Mucosa of descending colon (tissue), 3 donors: Measurements from ENCODE around the gene CYP26A1. TPM values are rescaled to one million over a fixed set of nuclear protein-coding genes. Genes with fewer than 3 reads are reported as not detected.

Experiments
- ATAC-seq: fragments of 200-7000 bp; cut with Tn5 transposase; one replicate; pipeline ENCODE4 v1.9.1; 2020; ENCODE audit warnings: mild to moderate bottlenecking, moderate library complexity
- DNase-seq, 3 donors: peaks; one replicate each; pipeline ENCODE4 v3.0.0-alpha.2; 2020
- H3K36me3 ChIP-seq: fragments of 200-600 bp; one replicate; pipeline ENCODE4 v1.8.0; 2021; ENCODE audit warnings: low read depth, mild to moderate bottlenecking
- H3K4me1 ChIP-seq: fragments of 200-600 bp; one replicate; pipeline ENCODE4 v1.8.0; 2021; ENCODE audit warnings: low read depth, mild to moderate bottlenecking
- H3K4me3 ChIP-seq: fragments of 200-600 bp; one replicate; pipeline ENCODE4 v1.8.0; 2021; ENCODE audit warnings: mild to moderate bottlenecking
- H3K9me3 ChIP-seq: fragments of 200-600 bp; one replicate; pipeline ENCODE4 v1.8.0; 2021; ENCODE audit warnings: mild to moderate bottlenecking
- intact Hi-C, 2 donors: fragments of 100-400 bp; cut with DNase I in 1 of 2; cut with micrococcal nuclease in 1 of 2; formaldehyde crosslinking; loops; one replicate each; pipeline versions ENCODE4 v1.11.0 to v1.11.1; 2022; cut with DNase I, micrococcal nuclease
- total RNA-seq, 3 donors: library from RNA; stranded (reverse); fragmentation: NEBNext Ultra II Directional in 2 of 3; extraction: Animal tissue kit (Norgen Biotek cat#: 25700) in 2 of 3; gene quantifications; one replicate each; pipeline versions ENCODE4 v1.2.1 to v1.2.4, GENCODE V29; 2021 to 2023
- TF ChIP-seq, protein P1 (sequence below): fragments of 200-600 bp; IDR thresholded peaks from one replicate; pipeline ENCODE4 v1.8.0; 2022; ENCODE audit warnings: antibody characterized with exemption, mild to moderate bottlenecking
- donor health status: DM: no; HTN: no; CAD: no; lungs with moderate emphysema.
- donor health status: DM: no; HTN: no; CAD: no.
- donor health status: DM: no; HTN: yes; CAD: no.

Gene CYP26A1
- total RNA-seq, 3 donors from 2014 or later = not detected

DNA sequence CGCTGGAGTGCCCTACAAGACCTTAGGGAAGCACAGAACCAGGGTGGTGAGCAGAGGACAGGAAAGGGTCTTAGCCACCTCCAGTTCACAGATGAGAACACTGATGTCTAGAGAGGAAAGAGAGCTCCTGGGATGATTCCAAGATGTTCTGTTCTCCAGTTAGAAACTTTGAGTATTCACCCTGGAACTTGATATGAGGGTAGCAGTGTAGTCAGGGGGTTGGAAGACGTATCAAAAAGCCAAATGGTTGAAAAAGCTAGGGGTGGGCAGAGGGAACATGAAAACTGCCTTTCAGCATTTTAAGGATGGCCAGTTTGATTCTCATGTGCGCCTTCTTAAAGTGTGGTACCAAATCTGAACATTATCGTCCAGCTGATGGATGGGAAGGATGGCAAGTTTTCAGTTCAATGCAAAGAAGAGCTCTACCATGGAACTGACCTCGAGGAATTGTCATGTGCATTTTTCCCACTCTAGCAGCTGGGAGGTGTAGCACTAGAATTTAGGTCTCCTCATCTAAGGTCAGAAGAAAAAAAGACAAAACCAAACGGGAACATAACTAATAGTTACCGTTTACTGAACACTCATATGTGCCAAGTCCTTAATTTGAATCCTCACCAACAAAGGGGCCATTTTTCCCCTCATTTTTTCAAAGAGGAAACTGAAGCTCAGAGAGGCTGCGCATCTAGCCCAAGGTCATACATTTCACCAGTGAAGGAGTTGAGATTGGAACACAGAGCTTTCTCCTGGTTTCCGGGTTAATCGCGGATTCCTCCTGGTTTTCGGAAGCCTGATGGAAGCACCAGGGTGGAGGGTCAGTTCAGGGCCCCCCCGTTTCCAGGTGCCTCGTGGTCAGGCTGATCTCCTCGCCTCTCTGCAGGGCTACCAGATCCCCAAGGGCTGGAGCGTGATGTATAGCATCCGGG, 6.0 kb upstream of the CYP26A1 start:
- Histone ChIP-seq H3K9me3 (no peaks in the 10 kb centered on the region), H3K4me1 (peaks cover 25% of the 10 kb centered on the region), H3K36me3 (no peaks in the 10 kb centered on the region), H3K4me3 (no peak overlapping the region)
- no peak for ATAC-seq
- intact Hi-C loops = no loop called here
- TF ChIP-seq, protein P1, sequence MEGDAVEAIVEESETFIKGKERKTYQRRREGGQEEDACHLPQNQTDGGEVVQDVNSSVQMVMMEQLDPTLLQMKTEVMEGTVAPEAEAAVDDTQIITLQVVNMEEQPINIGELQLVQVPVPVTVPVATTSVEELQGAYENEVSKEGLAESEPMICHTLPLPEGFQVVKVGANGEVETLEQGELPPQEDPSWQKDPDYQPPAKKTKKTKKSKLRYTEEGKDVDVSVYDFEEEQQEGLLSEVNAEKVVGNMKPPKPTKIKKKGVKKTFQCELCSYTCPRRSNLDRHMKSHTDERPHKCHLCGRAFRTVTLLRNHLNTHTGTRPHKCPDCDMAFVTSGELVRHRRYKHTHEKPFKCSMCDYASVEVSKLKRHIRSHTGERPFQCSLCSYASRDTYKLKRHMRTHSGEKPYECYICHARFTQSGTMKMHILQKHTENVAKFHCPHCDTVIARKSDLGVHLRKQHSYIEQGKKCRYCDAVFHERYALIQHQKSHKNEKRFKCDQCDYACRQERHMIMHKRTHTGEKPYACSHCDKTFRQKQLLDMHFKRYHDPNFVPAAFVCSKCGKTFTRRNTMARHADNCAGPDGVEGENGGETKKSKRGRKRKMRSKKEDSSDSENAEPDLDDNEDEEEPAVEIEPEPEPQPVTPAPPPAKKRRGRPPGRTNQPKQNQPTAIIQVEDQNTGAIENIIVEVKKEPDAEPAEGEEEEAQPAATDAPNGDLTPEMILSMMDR = no peak
- no peak for DNase-seq

DNA sequence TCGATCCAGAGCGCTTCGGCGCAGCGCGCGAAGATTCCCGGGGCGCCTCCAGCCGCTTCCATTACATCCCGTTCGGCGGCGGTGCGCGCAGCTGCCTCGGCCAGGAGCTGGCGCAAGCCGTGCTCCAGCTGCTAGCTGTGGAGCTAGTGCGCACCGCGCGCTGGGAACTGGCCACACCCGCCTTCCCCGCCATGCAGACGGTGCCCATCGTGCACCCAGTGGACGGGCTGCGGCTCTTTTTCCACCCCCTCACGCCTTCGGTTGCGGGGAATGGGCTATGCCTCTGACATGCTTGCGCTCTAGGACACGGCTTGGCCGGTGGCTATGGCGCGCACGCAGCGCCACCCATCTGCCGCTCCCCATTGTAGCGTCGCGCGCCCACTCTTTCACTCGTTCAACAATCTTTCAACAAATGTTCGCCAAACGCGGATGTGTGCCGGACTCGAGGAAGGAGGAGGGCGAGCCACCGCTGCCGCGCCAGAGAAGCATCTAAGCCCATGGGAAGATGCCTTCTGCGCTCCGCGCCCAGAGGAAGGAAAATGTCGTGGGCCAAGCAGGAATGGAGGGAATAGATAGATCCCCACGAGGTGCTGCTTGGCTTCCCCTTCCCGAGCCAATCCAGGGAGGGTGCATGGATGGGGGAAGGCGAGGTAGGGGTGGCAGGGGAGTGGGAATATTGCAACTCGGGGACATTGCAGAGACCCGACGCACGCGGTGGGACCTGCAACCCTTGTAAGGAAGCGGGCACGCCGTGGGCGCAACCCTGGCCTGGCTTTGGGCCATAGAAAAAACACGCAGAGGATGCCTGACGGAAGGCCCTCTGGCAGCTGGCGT, 5.1 kb upstream of the CYP26A1 start:
- no peak for DNase-seq

DNA sequence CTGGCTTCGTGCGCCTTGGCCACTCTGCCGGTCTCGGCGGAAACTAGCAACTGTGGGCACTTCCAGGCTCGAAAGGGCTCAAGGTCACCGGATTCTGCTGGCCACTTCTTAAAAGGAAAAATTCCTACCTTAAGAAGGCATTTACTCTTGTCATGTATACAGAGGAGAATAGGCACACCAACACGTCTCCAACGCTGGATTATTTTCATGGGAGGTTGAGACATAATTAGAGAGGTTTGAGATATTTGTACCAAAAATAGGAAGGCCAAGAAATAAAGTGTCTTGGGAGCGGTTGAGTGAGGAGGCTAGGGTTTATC, 4.5 kb upstream of the CYP26A1 start:
- H3K9me3 ChIP-seq = no peaks in the 10 kb centered on the region
- no peak for DNase-seq
- TF ChIP-seq, protein P1 = no peak
- H3K4me1 ChIP-seq = peaks cover 34% of the 10 kb centered on the region
- no peaks in the 10 kb centered on the region for H3K36me3 ChIP-seq
- no peak for ATAC-seq
- H3K4me3 ChIP-seq = no peak overlapping the region
- intact Hi-C loops = no loop called here

More for the DNA sequence above, 5.1 kb upstream of the CYP26A1 start:
- Histone ChIP-seq H3K4me3 (no peak overlapping the region), H3K9me3 (no peaks in the 10 kb centered on the region), H3K36me3 (no peaks in the 10 kb centered on the region), H3K4me1 (peaks cover 28% of the 10 kb centered on the region)
- intact Hi-C loops = no loop called here
- peak; percentile 23 for ATAC-seq
- TF ChIP-seq, protein P1 = no peak

DNA sequence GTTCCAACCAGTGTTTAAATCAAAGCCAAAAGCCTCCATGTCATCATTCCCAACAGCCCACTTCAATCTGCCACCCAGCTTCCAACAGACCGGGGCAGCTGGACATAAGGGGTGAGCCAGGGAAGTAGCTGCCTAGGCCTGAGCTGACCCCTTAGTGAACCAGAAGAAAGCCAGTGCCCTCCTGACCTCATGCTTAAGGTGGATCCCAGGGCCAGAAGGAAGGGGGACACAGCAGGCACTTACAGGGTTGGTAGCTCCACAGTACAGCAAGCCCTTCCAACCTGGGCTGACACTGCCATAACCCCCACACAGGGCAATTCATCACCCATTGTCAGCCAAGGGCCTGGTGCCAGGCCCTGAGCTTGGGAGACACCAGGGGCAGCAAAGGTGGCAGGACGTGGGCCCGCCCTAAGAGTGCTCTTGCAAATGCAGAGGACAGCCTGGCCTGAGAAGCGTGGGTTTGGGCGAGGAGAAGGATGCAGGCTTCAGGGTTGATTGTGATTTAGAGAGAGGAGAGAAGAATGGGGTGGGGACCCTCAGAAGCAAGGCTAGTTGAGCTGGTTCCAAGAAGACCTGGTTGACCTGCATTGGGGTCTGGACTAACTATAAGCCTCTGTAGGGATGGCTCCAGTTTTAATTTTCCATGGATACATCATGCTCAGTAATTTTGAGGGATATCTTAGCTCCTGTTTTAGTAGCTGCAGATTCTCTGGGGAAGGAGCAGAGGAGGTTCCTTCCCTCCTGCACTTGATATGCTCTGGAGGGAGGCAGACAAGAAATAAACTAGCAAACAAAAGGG, 3.1 kb upstream of the CYP26A1 start:
- DNase-seq = no peak
- intact Hi-C loops = loop anchor here in 1 of 2 donors (10.0 kb wide), 1 partner anchor 284 kb away; no protein-coding TSS in a partner anchor
- Histone ChIP-seq H3K36me3 (no peaks in the 10 kb centered on the region), H3K4me1 (peaks cover 46% of the 10 kb centered on the region), H3K4me3 (no peak overlapping the region), H3K9me3 (no peaks in the 10 kb centered on the region)
- TF ChIP-seq, protein P1 = no peak
- no peak for ATAC-seq

DNA sequence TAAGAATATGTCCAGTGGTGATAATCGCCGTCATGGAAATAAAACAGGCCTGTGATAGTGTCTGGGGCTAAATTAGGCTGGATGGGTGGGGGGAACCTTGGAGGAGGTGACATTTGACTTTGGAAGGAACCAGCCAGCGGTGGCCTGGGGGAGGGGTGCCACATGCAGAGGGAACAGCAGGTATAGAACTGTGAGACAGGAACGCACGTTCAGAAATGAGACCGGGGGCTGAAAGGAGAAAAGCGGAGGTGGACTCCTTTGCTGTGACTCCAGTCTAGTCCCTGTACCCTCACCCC, 2.6 kb upstream of the CYP26A1 start:
- Histone ChIP-seq H3K4me3 (no peak overlapping the region), H3K4me1 (peaks cover 46% of the 10 kb centered on the region), H3K36me3 (no peaks in the 10 kb centered on the region), H3K9me3 (no peaks in the 10 kb centered on the region)
- TF ChIP-seq, protein P1 = no peak
- ATAC-seq = no peak
- no peak for DNase-seq
- intact Hi-C loops = loop anchor here in 1 of 2 donors (10.0 kb wide), 1 partner anchor 284 kb away; no protein-coding TSS in a partner anchor
